GM12878 (cell line): ENCODE measurements around the gene FOXP1. TPM values are rescaled to one million over a fixed set of nuclear protein-coding genes. Genes with fewer than 3 reads are reported as not detected.

Source experiments
- ATAC-seq: fragments of 200-7000 bp; cut with Tn5 transposase; 3 replicates; pipeline ENCODE4 v1.9.1; 2020; ENCODE audit warnings: mild to moderate bottlenecking, moderate library complexity
- BruUV-seq: library from RNA; stranded (reverse); fragments of 400-500 nt; replicated peaks from 2 replicates; lab custom pipeline; 2021; lab: Mats Ljungman, UMichigan
- CTCF ChIA-PET: fragments of 300-600 bp; sonication (Branson Sonifier 250); formaldehyde crosslinking; extraction: SDS; loops from one replicate; lab custom pipeline; 2021; ENCODE audit warnings: inconsistent platforms; lab: Yijun Ruan, JAX
- POLR2A ChIA-PET: fragments of 350-600 bp; formaldehyde crosslinking; extraction: SDS; loops from one replicate; lab custom pipeline; 2021; ENCODE audit warnings: inconsistent platforms; lab: Charles Lee
- RAD21 ChIA-PET: fragments of 300-600 bp; sonication (Branson Sonifier 250); formaldehyde crosslinking; loops from one replicate; lab custom pipeline; 2023; ENCODE audit warnings: antibody characterized with exemption; ENCODE audit not compliant: unreplicated experiment; lab: Charles Lee
- SMC1A ChIA-PET: fragments of 300-600 bp; sonication (Branson Sonifier 250); formaldehyde crosslinking; loops from one replicate; lab custom pipeline; 2023; ENCODE audit not compliant: unreplicated experiment, uncharacterized antibody; lab: Charles Lee
- DNase-seq: peaks from one replicate; pipeline ENCODE4 v3.0.0-alpha.2; 2011; ENCODE audit warnings: low read depth, low spot score
- FAIRE-seq: peaks from 3 replicates; lab custom pipeline; 2011; peaks lifted over from hg19 to GRCh38; lab: Jason Lieb, UNC
- H2AFZ ChIP-seq: 2 replicates; pipeline ENCODE4 v1.6.0; 2011; ENCODE audit warnings: low read depth, low read length, control low read depth; ENCODE audit not compliant: control insufficient read depth
- H3K27ac ChIP-seq: 2 replicates; pipeline ENCODE4 v1.5.1; 2011; ENCODE audit warnings: control low read depth; ENCODE audit not compliant: control insufficient read depth, insufficient read depth
- H3K27me3 ChIP-seq, 2 experiments: replicated peaks in 1 of 2; 2 replicates each; pipeline versions ENCODE4 v1.6.0 to v1.6.1; 2011; ENCODE audit warnings: low read length in 1 of 2; ENCODE audit not compliant: control insufficient read depth in 2 of 2, insufficient read depth in 2 of 2
- H3K36me3 ChIP-seq, 2 experiments: 2 replicates each; pipeline ENCODE4 v1.5.1; 2011; ENCODE audit warnings: low read length in 1 of 2; ENCODE audit not compliant: control insufficient read depth in 2 of 2, insufficient read depth in 2 of 2
- H3K4me1 ChIP-seq: 2 replicates; pipeline ENCODE4 v1.6.1; 2011; ENCODE audit warnings: mild to moderate bottlenecking, low read length, moderate library complexity, mixed read lengths; ENCODE audit not compliant: control insufficient read depth, insufficient read depth
- H3K4me2 ChIP-seq: 2 replicates; pipeline ENCODE4 v1.6.0; 2011; ENCODE audit warnings: control low read depth; ENCODE audit not compliant: control insufficient read depth, insufficient read depth
- H3K4me3 ChIP-seq: fragments of 200-600 bp; sonication (generic); 2 replicates; pipeline ENCODE4 v1.5.1; 2016
- H3K79me2 ChIP-seq: 2 replicates; pipeline ENCODE4 v1.6.0; 2011; ENCODE audit warnings: low read length; ENCODE audit not compliant: control insufficient read depth, insufficient read depth
- H3K9ac ChIP-seq: 2 replicates; pipeline ENCODE4 v1.8.0; 2011; ENCODE audit warnings: low read length, control low read depth, mixed read lengths; ENCODE audit not compliant: control insufficient read depth, insufficient read depth
- H3K9me3 ChIP-seq: replicated peaks from 3 replicates; pipeline ENCODE4 v1.5.1; 2011; ENCODE audit warnings: mild to moderate bottlenecking, low read length; ENCODE audit not compliant: control insufficient read depth, insufficient read depth
- H4K20me1 ChIP-seq: 2 replicates; pipeline ENCODE4 v1.6.0; 2011; ENCODE audit not compliant: control insufficient read depth, insufficient read depth
- CREB1 ChIP-seq: IDR thresholded peaks from 2 replicates; pipeline ENCODE4 v1.6.1; 2012; ENCODE audit warnings: low read depth, mild to moderate bottlenecking, inconsistent platforms
- FOXM1 ChIP-seq: IDR thresholded peaks from 2 replicates; pipeline ENCODE4 v1.6.1; 2012; ENCODE audit warnings: low read depth, mild to moderate bottlenecking, inconsistent platforms, low read length, moderate library complexity
- GATAD2B ChIP-seq: fragments of 450-650 bp; conservative IDR thresholded peaks from 2 replicates; pipeline ENCODE4 v1.6.1; 2017; ENCODE audit warnings: low read depth, mild to moderate bottlenecking, moderate library complexity
- KAT2A ChIP-seq: conservative IDR thresholded peaks from 2 replicates; pipeline ENCODE4 v1.6.1; 2011; ENCODE audit warnings: low read depth, low read length; ENCODE audit not compliant: control insufficient read depth
- POU2F2 ChIP-seq: IDR thresholded peaks from 3 replicates; pipeline ENCODE4 v1.6.1; 2011; ENCODE audit warnings: low read depth, mild to moderate bottlenecking, low read length, borderline replicate concordance
- RFX5 ChIP-seq: IDR thresholded peaks from 2 replicates; pipeline ENCODE4 v1.6.1; 2011; ENCODE audit warnings: low read depth, low read length, improper control_type of control experiment
- TBL1XR1 ChIP-seq: IDR thresholded peaks from 2 replicates; pipeline ENCODE4 v1.6.1; 2012; ENCODE audit warnings: low read depth, low read length, improper control_type of control experiment
- ZBED1 ChIP-seq: IDR thresholded peaks from 2 replicates; pipeline ENCODE4 v1.6.1; 2016; ENCODE audit warnings: borderline replicate concordance
- WGBS: methylation state at CpG from one replicate; pipeline ENCODE4 v1.1.6; 2016; ENCODE audit warnings: low lambda C conversion rate; ENCODE audit not compliant: insufficient replicate concordance, insufficient coverage; ENCODE audit errors: missing lambda C conversion rate; 5-methylcytosine and 5-hydroxymethylcytosine counted together
- in situ Hi-C: fragments of 300-500 bp; cut with MboI; formaldehyde crosslinking; loops from 9 replicates; pipeline ENCODE4 v1.14.3; 2018; ENCODE audit warnings: mixed read lengths
- intact Hi-C: fragments of 100-400 bp; cut with micrococcal nuclease; formaldehyde crosslinking; loops from one replicate; pipeline ENCODE4 v1.14.2; 2022; ENCODE audit not compliant: unreplicated experiment
- polyA plus RNA-seq, 11 experiments: library from polyadenylated mRNA; depleted of rRNA in 4 of 11; unstranded in 6 of 11; stranded (reverse) in 5 of 11; fragments of >200 nt; fragmentation: Nextera tagmentation in 4 of 11; fragmentation: Illumina TruSeq in 1 of 11; extraction: Ambion mirVana in 4 of 11; extraction: Trizol in 1 of 11; gene quantifications; 1 replicate in 1 of 11; 2 replicates in 10 of 11; pipeline versions ENCODE4 v1.2.1 to v1.2.3, GENCODE V29; 2011 to 2016; ENCODE audit warnings: inconsistent platforms in 2 of 11, missing spikeins in 2 of 11, low read depth in 1 of 11
- total RNA-seq, 4 experiments: library from RNA; depleted of rRNA in 3 of 4; stranded (reverse); fragments of >200 nt in 3 of 4; fragmentation: Illumina TruSeq in 1 of 4; extraction: Trizol in 1 of 4; gene quantifications; 2 replicates each; pipeline versions ENCODE4 v1.2.1 to v1.2.3, GENCODE V29; 2013 to 2021
- TF ChIP-seq, protein P1 (sequence below): fragments of 450-650 bp; IDR thresholded peaks from 2 replicates; pipeline ENCODE4 v1.6.1; 2014; ENCODE audit warnings: mild to moderate bottlenecking

FOXP1 gene
- total and polyA plus RNA-seq, 10 of the 15 experiments (the other 5 are each of a cell fraction or from before 2014, with no cell fraction given): 0.05 to 1.6 (median 0.20) TPM; not detected in 1

DNA sequence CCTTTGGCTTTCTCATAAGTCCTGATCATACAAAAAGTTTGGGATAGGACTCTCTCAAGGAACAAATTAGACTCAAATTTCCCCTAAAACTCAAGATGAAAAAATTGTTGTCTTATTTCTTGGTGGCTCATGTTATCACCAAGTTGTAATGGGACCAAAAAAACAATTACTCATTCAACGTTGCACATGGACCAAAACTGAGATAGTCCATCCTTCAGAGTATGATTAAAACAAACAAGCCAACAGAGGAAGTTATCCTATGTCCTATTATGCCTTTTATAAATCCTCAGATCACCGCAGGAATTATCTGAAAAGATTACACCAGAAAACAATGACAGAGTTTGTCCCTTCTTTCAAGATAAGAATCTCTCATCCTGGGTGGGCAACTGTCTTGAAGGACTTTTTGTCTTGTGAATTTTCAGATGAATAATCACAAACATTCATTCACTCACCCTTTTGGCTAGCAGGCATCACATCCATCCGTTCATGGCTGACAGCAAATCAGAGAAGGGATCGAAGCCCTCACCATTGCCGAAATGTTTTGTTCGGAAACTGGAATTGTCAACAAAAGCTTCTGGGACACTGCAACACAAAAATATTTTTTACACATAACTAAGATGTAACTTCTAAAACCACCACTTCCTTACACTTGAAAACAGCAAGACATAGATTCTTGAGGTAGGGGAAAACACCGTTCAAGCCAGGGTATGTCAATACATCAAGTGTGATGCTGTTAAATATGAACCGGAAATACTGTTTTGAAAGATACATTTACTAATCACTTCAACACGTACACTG, 90.4 kb downstream of the FOXP1 start:
- ChIA-PET RAD21 (no interaction called here), SMC1A (no interaction called here)
- intact Hi-C loops: no loop called here
- BruUV-seq: no TSS peak
- no peaks in the 10 kb centered on the region for H3K4me1 ChIP-seq
- no peak overlapping the region for H3K4me2 ChIP-seq
- H2AFZ ChIP-seq: no peak overlapping the region
- 72% methylated on average over 9 of the region's 9 CpGs for WGBS
- no peak overlapping the region for H3K4me3 ChIP-seq
- TF ChIP-seq FOXM1: no peak
- no peak for TF ChIP-seq ZBED1
- TF ChIP-seq TBL1XR1: no peak
- no peak for TF ChIP-seq GATAD2B
- no peak for TF ChIP-seq KAT2A
- no peak for TF ChIP-seq CREB1
- TF ChIP-seq, all 136 proteins: peak for 0
- no peak for FAIRE-seq
- Histone ChIP-seq H3K27me3 (no peaks in the 10 kb centered on the region), H3K36me3 (no peaks in the 10 kb centered on the region), H3K9ac (no peak overlapping the region), H4K20me1 (no peaks in the 10 kb centered on the region), H3K9me3 (peaks cover 2% of the 10 kb centered on the region; the same call in 1 of the 3 replicates), H3K79me2 (no peaks in the 10 kb centered on the region), H3K27ac (no peak overlapping the region)
- no peak for ATAC-seq
- POLR2A ChIA-PET: no interaction called here
- no peak for DNase-seq
- in situ Hi-C loops: no loop called here
- CTCF ChIA-PET: no interaction called here

DNA sequence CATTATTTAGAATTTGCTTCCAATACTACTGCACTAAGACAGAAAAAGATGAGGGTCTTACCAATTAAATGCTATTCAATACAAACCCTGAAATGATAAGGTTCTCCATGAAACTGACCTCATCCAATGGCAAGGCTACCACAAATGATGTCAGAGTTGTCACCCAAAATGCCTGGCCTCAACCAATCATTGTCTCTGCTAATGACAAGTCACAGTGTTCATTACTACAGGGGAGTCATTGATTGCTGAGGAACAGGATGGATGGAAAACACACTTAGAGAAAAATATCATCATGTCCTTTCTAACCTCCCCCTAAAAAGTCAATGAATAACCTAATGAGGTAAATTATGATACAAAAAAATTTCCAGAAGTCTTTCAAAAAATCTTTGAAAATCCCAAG, 91.0 kb downstream of the FOXP1 start:
- no peaks in the 10 kb centered on the region for H3K4me1 ChIP-seq
- H4K20me1 ChIP-seq: no peaks in the 10 kb centered on the region
- no peak for DNase-seq
- ATAC-seq: no peak
- H3K27me3 ChIP-seq: no peaks in the 10 kb centered on the region
- no peak overlapping the region for H3K4me3 ChIP-seq
- no peak for FAIRE-seq
- intact Hi-C loops: no loop called here
- in situ Hi-C loops: no loop called here
- ChIA-PET RAD21 (no interaction called here), CTCF (no interaction called here), SMC1A (no interaction called here), POLR2A (no interaction called here)
- H3K79me2 ChIP-seq: no peaks in the 10 kb centered on the region
- H3K4me2 ChIP-seq: no peak overlapping the region
- peaks cover 2% of the 10 kb centered on the region; the same call in 1 of the 3 replicates for H3K9me3 ChIP-seq
- BruUV-seq: no TSS peak
- H3K36me3 ChIP-seq: no peaks in the 10 kb centered on the region
- H3K27ac ChIP-seq: no peak overlapping the region
- H3K9ac ChIP-seq: no peak overlapping the region
- no peak overlapping the region for H2AFZ ChIP-seq
- no peak for TF ChIP-seq POU2F2
- TF ChIP-seq, protein P1, sequence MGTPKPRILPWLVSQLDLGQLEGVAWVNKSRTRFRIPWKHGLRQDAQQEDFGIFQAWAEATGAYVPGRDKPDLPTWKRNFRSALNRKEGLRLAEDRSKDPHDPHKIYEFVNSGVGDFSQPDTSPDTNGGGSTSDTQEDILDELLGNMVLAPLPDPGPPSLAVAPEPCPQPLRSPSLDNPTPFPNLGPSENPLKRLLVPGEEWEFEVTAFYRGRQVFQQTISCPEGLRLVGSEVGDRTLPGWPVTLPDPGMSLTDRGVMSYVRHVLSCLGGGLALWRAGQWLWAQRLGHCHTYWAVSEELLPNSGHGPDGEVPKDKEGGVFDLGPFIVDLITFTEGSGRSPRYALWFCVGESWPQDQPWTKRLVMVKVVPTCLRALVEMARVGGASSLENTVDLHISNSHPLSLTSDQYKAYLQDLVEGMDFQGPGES: no peak
- peak; percentile 57; the same call in 1 of the 2 replicates for TF ChIP-seq RFX5
